Calu3 (cell line): Measurements from ENCODE around the gene PEX10. TPM values are rescaled to one million over a fixed set of nuclear protein-coding genes. Genes with fewer than 3 reads are reported as not detected.
"Not testable (repeated sequence)": the region's sequence is repeated elsewhere in the genome, so short reads cannot be mapped to it uniquely, and the experiment has no call there.

Experiments used
- BruUV-seq: library from RNA; stranded (reverse); fragments of 400-500 nt; replicated peaks from 2 replicates; lab custom pipeline; 2021; lab: Mats Ljungman, UMichigan
- CTCF ChIA-PET: fragments of 300-600 bp; sonication (Branson Sonifier 250); formaldehyde crosslinking; loops from one replicate; lab custom pipeline; 2022; ENCODE audit warnings: antibody characterized with exemption; lab: Charles Lee
- DNase-seq: peaks from one replicate; pipeline ENCODE4 v3.0.0; 2022
- H3K27ac Mint-ChIP-seq: one replicate; pipeline ENCODE4 v1.8.0; 2022; ENCODE audit warnings: mixed read lengths; ENCODE audit not compliant: unreplicated experiment
- H3K27me3 Mint-ChIP-seq: one replicate; pipeline ENCODE4 v1.8.0; 2022; ENCODE audit warnings: mixed read lengths; ENCODE audit not compliant: unreplicated experiment
- H3K36me3 Mint-ChIP-seq: one replicate; pipeline ENCODE4 v1.8.0; 2022; ENCODE audit warnings: mild to moderate bottlenecking, moderate library complexity, mixed read lengths; ENCODE audit not compliant: insufficient read depth, unreplicated experiment
- H3K4me1 Mint-ChIP-seq: one replicate; pipeline ENCODE4 v1.8.0; 2022; ENCODE audit warnings: mild to moderate bottlenecking, low read depth, mixed read lengths; ENCODE audit not compliant: unreplicated experiment
- H3K4me3 Mint-ChIP-seq: one replicate; pipeline ENCODE4 v1.8.0; 2022; ENCODE audit warnings: mild to moderate bottlenecking, low read depth, moderate library complexity, mixed read lengths; ENCODE audit not compliant: unreplicated experiment
- H3K9me3 Mint-ChIP-seq: one replicate; pipeline ENCODE4 v1.8.0; 2022; ENCODE audit warnings: low read depth, mixed read lengths; ENCODE audit not compliant: unreplicated experiment
- CTCF ChIP-seq: fragments of 200-600 bp; IDR thresholded peaks from one replicate; pipeline ENCODE4 v1.8.0; 2022; ENCODE audit warnings: antibody characterized with exemption; ENCODE audit not compliant: unreplicated experiment
- intact Hi-C: fragments of 100-400 bp; cut with micrococcal nuclease; formaldehyde crosslinking; loops from one replicate; pipeline ENCODE4 v1.10.0; 2022; ENCODE audit not compliant: unreplicated experiment
- total RNA-seq: library from RNA; stranded (reverse); gene quantifications from 2 replicates; pipeline ENCODE4 v1.2.3, GENCODE V29; 2022

PEX10 gene
- total RNA-seq, 1 experiment from 2014 or later: 24.0 TPM

GRCh38 chr1:2442661-2443060 is 30.3 kb upstream of the PEX10 start:
- no TSS peak for BruUV-seq
- CTCF ChIA-PET: no interaction called here
- no peaks in the 10 kb centered on the region for H3K4me1 Mint-ChIP-seq
- no peak overlapping the region for H3K27ac Mint-ChIP-seq
- intact Hi-C loops: no loop called here
- peaks cover 3% of the 10 kb centered on the region for H3K36me3 Mint-ChIP-seq
- H3K4me3 Mint-ChIP-seq: no peak overlapping the region
- peaks cover 44% of the 10 kb centered on the region for H3K27me3 Mint-ChIP-seq
- no peak for TF ChIP-seq CTCF
- no peaks in the 10 kb centered on the region for H3K9me3 Mint-ChIP-seq
- DNase-seq: no peak

GRCh38 chr1:2441746-2442145 is 29.4 kb upstream of the PEX10 start:
- Mint-ChIP-seq H3K27ac (no peak overlapping the region), H3K27me3 (peaks cover 53% of the 10 kb centered on the region), H3K9me3 (no peaks in the 10 kb centered on the region), H3K36me3 (peaks cover 3% of the 10 kb centered on the region), H3K4me1 (no peaks in the 10 kb centered on the region), H3K4me3 (no peak overlapping the region)
- intact Hi-C loops: no loop called here
- BruUV-seq: no TSS peak
- no peak for TF ChIP-seq CTCF
- no peak for DNase-seq
- CTCF ChIA-PET: no interaction called here

- H3K4me3 Mint-ChIP-seq, H3K27ac Mint-ChIP-seq, intact Hi-C loops, H3K4me1 Mint-ChIP-seq, H3K9me3 Mint-ChIP-seq, H3K36me3 Mint-ChIP-seq, BruUV-seq, CTCF ChIA-PET, DNase-seq: not testable (repeated sequence)
- peaks cover 55% of the 10 kb centered on the region for H3K27me3 Mint-ChIP-seq
Observed at GRCh38 chr1:2440346-2440745, 28.0 kb upstream of the PEX10 start.

- intact Hi-C loops: no loop called here
- CTCF ChIA-PET: no interaction called here
- DNase-seq: no peak
- no peak for TF ChIP-seq CTCF
- H3K4me1 Mint-ChIP-seq: no peaks in the 10 kb centered on the region
- H3K27ac Mint-ChIP-seq: no peak overlapping the region
- H3K9me3 Mint-ChIP-seq: no peaks in the 10 kb centered on the region
- peaks cover 52% of the 10 kb centered on the region for H3K27me3 Mint-ChIP-seq
- no peak overlapping the region for H3K4me3 Mint-ChIP-seq
- BruUV-seq: no TSS peak
- no peaks in the 10 kb centered on the region for H3K36me3 Mint-ChIP-seq
Observed at GRCh38 chr1:2439369-2439768, 27.0 kb upstream of the PEX10 start.

GRCh38 chr1:2438641-2439040 is 26.3 kb upstream of the PEX10 start:
- peaks cover 52% of the 10 kb centered on the region for H3K27me3 Mint-ChIP-seq
- intact Hi-C loops: no loop called here
- no peak overlapping the region for H3K27ac Mint-ChIP-seq
- CTCF ChIA-PET: no interaction called here
- H3K9me3 Mint-ChIP-seq: no peaks in the 10 kb centered on the region
- DNase-seq: no peak
- H3K36me3 Mint-ChIP-seq: no peaks in the 10 kb centered on the region
- H3K4me1 Mint-ChIP-seq: no peaks in the 10 kb centered on the region
- no peak for TF ChIP-seq CTCF
- H3K4me3 Mint-ChIP-seq: no peak overlapping the region
- BruUV-seq: no TSS peak
